Neural cell (in vitro differentiated cells): ENCODE data around the gene RAPGEF2.

Experiments used
- CTCF ChIP-seq: fragments of 450-650 bp; IDR thresholded peaks from 2 replicates; pipeline ENCODE4 v1.5.1; 2014; ENCODE audit warnings: antibody characterized with exemption, mild to moderate bottlenecking, moderate library complexity; ENCODE audit not compliant: poor library complexity, severe bottlenecking
- EP300 ChIP-seq: fragments of 450-650 bp; conservative IDR thresholded peaks from 2 replicates; pipeline ENCODE4 v1.6.1; 2014; ENCODE audit warnings: antibody characterized with exemption, mild to moderate bottlenecking, moderate library complexity; ENCODE audit not compliant: poor library complexity, severe bottlenecking
- EZH2 ChIP-seq: fragments of 200-600, 300-800 bp; shearing (Covaris generic), sonication (generic); IDR thresholded peaks from 2 replicates; pipeline ENCODE4 v1.6.1; 2014; ENCODE audit warnings: antibody characterized with exemption, low read length, borderline replicate concordance, mild to moderate bottlenecking; ENCODE audit not compliant: insufficient read depth, poor library complexity, severe bottlenecking
- POLR2AphosphoS5 ChIP-seq: IDR thresholded peaks from 2 replicates; pipeline ENCODE4 v1.6.1; 2012
- SMC3 ChIP-seq: fragments of 450-650 bp; conservative IDR thresholded peaks from 2 replicates; pipeline ENCODE4 v1.6.1; 2014; ENCODE audit warnings: antibody characterized with exemption, mild to moderate bottlenecking, moderate library complexity; ENCODE audit not compliant: poor library complexity

- TF ChIP-seq CTCF: no peak
- no peak for TF ChIP-seq EP300
- TF ChIP-seq EZH2: no peak
- no peak for TF ChIP-seq SMC3
- TF ChIP-seq POLR2AphosphoS5: no peak
These were observed 244.9 kb downstream of the RAPGEF2 start for GRCh38 chr4:159347813-159348212.
